Non-pigmented ciliary epithelial cell (primary cell): Measurements from ENCODE around the gene DSG4.
"Not testable (repeated sequence)": the region's sequence is repeated elsewhere in the genome, so short reads cannot be mapped to it uniquely, and the experiment has no call there.

ENCODE experiments used
- DNase-seq: peaks from one replicate; pipeline ENCODE4 v3.0.0-alpha.2; 2010; ENCODE audit warnings: low read depth

DSG4 gene, protein sequence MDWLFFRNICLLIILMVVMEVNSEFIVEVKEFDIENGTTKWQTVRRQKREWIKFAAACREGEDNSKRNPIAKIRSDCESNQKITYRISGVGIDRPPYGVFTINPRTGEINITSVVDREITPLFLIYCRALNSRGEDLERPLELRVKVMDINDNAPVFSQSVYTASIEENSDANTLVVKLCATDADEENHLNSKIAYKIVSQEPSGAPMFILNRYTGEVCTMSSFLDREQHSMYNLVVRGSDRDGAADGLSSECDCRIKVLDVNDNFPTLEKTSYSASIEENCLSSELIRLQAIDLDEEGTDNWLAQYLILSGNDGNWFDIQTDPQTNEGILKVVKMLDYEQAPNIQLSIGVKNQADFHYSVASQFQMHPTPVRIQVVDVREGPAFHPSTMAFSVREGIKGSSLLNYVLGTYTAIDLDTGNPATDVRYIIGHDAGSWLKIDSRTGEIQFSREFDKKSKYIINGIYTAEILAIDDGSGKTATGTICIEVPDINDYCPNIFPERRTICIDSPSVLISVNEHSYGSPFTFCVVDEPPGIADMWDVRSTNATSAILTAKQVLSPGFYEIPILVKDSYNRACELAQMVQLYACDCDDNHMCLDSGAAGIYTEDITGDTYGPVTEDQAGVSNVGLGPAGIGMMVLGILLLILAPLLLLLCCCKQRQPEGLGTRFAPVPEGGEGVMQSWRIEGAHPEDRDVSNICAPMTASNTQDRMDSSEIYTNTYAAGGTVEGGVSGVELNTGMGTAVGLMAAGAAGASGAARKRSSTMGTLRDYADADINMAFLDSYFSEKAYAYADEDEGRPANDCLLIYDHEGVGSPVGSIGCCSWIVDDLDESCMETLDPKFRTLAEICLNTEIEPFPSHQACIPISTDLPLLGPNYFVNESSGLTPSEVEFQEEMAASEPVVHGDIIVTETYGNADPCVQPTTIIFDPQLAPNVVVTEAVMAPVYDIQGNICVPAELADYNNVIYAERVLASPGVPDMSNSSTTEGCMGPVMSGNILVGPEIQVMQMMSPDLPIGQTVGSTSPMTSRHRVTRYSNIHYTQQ

DNA sequence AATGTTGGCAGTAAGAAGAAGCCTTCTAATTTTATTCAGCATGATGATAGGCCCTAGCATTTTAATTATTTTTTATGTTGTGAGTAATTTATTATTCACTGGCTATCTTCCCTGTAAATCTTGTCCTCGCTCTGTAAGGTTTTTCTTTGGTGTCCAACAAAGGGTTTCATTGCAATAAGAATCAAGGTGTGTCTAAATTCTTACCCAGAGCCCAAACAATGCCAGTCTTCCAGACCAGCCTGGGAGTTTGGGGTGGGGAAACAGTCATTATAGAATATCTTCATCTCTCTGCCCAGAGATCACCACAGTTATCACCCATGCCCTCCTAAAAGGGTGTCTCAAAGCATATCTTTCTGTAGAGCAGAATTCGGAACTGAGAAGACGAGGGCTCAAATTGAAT, at the start of gene DSG4:
TSS of gene DSG4 (plus strand) at position 301 of the 400 bp plus-strand sequence. CDS start 135 bp downstream, outside the sequence.
- no peak for DNase-seq

DNA sequence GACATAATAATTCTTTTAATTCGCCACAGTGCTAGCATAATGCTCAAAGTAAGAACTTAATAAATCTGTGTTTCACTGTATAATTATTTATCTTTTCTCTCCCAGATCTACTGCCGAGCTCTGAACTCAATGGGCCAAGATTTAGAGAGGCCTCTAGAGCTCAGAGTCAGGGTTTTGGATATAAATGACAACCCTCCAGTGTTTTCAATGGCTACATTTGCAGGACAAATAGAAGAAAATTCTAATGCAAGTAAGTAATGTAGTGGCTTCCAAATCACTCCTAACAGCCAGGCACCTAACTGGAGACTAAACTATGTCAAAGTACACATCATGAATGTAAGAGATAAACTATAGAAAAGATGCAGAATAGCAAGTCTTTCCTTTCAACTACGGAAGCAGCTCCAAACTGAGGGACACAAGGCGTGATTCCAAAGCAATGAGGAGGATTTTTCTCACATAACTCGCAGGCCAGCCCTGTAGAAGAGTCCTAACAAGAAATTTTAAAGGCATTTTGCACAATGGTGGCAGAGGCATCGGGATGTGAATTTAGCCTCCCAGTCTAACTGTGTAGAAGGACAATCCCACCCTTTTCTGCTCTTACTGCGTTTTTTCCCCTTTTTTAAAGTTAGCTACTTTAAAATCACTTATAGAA, 46.7 kb upstream of the DSG4 start:
- DNase-seq, result no peak

DNA sequence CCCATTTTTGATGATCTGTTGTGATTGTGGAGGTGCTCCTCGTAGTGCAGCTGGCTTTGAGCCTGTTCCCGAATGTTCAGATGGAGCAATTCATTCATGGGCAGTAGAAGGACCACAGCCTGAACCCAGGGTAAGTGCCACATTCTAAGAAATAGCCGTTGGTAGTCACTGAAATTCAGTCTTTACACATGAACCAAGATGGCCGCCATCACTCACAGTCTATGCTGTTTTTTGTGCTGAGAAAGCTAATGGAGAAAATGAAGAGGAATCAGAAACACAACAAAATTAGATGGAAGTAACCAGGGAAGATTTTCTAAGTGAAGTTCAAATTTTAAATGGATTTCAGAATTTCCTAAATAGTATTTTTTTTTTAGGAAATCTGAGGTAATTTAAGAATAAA, 33.1 kb upstream of the DSG4 start:
- DNase-seq, result no peak

DNA sequence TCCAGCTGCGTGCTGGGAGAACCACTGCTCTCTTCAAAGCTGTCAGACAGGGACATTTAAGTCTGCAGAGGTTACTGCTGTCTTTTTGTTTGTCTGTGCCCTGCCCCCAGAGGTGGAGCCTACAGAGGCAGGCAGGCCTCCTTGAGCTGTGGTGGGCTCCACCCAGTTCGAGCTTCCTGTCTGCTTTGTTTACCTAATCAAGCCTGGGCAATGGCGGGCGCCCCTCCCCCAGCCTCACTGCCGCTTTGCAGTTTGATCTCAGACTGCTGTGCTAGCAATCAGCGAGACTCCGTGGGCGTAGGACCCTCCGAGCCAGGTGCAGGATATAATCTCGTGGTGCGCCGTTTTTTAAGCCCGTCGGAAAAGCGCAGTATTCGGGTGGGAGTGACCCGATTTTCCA, 23.2 kb upstream of the DSG4 start:
- not testable (repeated sequence) for DNase-seq

DNA sequence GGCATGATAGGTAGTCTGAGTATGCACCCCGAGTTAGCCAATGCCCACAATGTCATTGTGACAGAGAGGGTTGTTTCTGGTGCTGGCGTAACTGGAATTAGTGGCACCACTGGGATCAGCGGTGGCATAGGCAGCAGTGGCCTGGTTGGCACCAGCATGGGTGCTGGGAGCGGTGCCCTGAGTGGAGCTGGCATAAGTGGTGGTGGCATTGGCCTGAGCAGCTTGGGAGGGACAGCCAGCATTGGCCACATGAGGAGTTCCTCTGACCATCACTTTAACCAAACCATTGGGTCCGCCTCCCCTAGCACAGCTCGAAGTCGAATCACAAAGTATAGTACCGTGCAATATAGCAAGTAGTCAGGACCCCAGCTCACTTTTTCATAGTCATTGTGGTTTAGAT, 21.6 kb upstream of the DSG4 start:
- no peak for DNase-seq

DNA sequence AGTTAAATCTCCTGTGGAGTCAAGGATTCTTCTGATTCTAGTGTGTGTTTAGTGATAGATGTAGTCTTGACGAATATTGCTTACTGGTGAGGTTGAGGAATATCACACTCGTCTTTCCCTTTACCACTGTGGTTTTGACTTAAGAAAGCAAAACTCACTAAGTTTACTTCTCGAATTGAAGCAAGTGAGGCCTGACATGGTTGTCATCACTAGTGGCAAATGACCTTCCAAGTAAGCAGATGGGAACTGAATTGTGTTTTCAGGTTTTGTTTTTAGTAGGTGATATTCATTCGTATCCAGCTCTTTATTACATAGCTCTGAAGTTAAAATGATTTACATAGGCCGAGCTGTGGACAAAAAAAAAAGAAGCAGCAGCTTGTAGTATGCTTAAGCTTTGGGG, 20.6 kb upstream of the DSG4 start:
- no peak for DNase-seq

DNA sequence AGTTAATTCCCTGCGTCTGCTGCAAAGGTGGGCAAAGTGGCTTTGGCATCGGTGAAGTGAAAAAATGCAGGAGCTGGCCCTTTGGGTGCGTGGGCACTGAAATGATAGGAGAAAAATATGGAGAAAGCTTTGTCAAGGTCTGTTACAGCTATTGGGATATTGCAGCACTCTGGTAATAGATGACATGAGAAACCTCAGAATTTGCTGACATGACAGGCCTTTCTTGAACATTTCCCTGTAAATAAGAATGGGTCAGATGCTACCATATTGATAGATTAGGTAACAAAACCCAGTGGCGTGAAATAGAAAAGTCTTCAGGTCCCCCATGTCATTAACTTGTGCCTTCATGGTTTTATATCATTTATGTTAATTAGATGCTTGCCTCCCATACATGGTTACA, 12.4 kb upstream of the DSG4 start:
- DNase-seq, result no peak

DNA sequence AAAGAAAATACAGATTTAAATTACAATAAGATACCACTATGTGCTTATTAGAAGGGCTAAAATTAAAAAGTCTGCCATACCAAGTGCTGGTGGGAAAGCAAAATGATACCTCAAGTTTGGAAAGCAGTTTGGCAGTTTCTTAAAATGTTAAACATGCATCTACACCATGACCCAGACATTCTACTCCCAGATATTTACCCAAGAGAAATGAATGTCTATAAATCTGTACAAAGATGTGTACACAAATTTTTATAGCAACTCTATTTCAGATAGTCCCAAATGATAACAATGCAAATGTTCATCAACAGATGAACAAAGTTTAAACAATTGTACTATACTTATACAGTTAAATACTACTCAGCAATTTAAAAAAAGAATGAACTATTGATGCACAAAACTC, 7.1 kb upstream of the DSG4 start:
- DNase-seq, result no peak

DNA sequence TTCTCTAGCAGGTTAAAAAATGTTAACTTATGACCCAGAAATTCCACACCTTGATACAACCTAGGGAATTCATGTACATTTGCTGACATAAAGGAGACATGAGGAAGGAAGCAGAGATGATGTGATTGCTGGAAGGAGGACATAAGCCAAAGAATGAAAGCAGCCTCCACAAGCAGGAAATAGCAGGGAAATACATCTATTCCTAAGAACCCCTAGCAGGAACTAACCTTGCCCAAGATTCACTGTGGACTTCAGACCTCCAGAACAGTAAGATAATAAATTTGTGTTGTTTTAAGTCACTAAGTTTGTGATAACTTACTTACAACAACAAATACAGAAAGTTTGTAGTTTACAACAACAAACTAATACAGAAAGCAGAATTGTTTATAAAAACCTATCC, 4.6 kb upstream of the DSG4 start:
- DNase-seq, result no peak

DNA sequence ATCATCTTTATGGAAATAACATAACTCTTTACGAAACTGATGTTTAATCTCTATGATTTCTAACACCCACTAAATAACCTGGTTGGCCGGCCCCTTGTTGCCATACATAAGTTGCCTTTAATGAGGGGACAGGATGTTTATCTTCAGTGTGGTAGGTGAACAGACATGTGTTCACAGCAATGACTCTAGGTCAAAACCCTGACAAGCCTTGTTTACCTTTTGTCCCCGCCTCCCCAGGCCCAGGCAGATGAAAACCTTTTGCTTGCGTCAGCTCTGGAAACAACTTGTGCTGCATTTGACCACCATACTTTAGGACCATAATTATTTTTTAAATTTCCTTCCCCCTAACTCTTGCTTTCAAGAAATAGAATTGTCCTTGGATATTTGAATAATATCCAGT, 2.9 kb upstream of the DSG4 start:
- DNase-seq, result no peak

DNA sequence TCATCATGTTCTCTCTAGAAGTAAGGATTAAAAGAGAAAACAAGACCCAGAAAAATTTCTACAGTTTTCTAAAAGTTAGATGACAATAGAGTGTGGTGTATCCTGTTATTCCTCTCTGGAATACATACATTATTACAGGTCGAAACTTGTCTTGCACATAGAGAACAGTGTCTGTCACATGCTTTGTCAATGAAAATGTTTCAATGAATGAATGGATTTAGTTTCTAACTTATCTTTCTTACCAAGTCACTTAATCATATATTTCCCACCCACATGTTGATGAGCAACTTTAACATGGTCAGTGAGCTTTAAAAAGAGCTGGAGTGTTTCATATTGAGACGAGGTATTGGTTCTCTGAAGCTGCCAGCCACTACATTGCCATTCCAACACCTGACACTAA, 4.3 kb downstream of the DSG4 start:
- DNase-seq, result no peak

DNA sequence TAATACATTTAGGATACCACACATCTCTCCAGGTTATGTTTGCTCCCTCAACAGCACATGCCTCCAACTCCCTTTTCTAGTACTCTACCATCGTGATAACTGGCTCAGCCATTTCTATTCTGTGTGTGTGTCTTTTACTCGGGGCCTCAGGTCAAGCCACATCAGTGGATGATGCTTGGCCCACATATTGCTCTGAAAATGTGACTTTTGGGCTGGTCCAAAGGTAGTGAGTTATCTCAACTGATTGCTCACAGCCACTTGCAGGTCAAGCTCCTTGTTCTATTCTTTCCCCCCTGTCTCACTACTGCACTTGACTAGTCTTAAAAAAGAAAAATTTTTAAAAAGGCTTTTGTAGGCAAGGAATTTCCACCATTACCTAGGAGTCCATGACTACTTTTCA, 5.5 kb downstream of the DSG4 start:
- no peak for DNase-seq

DNA sequence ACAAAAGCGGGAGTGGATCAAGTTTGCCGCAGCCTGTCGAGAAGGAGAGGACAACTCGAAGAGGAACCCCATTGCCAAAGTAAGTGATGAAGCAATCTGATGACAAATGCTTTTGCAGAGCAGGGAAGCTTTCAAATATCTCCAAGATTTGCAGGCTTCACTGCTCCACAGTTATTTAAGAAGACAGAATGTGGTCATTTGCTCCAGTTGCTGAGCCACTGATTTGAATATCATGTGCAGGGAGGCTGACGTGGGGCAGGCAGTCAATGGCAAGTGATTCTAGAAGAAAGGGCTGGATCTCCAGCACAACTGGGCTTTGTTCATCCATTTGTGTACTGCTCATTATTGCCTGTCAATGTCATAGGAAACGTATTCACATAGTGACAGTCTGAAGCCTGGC, 10.2 kb downstream of the DSG4 start:
- DNase-seq, result peak; percentile 67

DNA sequence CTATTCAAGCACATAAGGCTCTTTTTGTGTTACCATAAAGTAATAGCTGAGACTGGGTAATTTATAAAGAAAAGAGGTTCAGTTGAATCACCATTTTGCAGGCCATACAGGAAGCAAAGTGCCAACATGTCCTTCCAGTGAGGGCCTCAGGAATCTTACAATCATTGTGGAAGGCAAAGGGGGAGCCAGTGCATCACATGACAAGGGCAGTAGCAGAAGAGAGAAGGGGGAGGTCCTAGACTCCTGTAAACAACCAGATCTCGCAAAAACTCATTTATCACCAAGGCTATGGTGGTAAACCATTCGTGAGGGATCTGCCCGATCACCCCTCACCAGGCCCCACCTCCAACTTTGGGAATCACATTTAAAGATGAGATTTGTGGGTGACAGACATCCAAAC, 16.7 kb downstream of the DSG4 start:
- DNase-seq, result no peak

DNA sequence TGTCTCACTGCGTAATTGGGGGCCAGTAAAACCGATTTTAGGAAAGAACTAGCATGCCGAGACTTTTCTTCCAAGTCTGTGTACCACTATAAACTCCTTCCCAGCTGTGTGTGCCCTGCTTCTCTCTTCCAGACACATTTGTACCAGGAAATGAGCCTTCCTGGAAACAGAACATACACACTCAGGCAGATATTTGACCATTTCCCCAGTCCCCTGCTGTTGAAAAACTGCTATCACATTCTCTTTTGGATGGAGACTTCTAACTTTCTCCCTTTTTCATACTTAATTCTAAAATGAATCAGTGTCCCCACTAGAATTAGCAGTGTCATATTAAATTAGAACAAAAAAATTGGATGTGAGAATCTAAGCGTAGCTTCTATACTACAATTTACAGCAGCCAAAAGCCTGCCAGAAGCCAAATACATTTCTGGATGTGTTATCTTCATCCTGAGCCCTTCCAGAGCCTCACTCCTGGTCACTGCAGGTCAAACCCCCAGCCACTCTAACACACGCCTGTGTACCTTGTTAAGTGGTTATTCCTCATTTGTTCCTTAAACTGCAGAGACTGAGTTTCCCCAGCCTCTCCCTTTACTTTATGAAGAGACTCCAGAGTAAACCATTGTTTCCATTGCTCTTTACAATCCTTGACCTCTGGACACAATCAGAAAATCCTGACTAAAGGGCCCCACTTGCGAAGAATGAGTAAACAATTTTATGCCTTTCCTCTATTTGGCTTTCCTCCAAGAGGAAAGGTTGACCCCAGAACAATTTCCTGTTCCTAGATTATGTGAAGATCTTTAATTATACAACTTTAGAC, 20.4 kb downstream of the DSG4 start:
- no peak for DNase-seq

DNA sequence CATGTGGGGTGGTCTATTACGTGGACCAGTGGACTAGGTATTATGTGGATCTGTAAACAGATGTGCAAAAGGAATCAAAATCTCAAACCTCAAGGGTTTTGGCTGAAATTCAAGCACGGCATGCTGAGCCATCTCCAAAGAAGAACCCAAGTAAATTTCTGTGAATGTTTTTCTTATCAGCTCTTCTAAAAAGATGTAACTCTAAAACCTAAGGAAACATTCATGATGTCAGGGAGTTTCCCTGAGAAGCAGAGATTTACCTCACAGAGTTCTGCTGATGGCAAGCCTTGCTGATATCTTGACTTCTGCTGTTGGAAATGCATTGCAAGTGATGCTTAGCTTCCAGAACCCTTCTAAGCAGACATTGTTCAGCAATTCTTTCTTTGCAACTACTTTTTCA, 21.6 kb downstream of the DSG4 start:
- no peak for DNase-seq

DNA sequence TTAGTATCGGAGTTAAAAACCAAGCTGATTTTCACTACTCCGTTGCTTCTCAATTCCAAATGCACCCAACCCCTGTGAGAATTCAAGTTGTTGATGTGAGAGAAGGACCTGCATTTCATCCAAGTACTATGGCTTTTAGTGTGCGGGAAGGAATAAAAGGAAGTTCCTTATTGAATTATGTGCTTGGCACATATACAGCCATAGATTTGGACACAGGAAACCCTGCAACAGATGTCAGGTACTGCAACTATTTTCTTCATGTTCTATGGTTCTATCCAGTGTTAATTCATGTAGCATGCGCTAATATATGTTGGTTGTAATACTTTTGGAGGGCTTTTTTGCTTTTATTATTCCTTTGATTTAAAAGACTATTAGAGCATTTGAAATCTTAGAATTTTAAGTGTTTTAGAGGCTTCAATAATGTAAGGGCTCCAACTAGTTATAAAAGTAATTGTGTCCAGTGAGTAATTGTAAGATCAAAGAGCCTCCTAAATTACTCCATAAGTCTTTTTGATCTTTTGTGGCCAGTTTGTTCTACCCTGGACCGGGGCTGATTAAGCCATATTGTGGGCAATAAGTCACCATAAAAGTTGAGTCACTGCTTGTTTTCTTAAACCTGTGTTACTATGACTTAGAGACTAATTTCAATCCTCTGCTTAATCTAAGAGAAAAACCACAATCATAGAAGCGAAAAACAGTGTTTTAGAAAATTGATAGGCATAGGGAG, 22.9 kb downstream of the DSG4 start:
- peak; percentile 43 for DNase-seq

DNA sequence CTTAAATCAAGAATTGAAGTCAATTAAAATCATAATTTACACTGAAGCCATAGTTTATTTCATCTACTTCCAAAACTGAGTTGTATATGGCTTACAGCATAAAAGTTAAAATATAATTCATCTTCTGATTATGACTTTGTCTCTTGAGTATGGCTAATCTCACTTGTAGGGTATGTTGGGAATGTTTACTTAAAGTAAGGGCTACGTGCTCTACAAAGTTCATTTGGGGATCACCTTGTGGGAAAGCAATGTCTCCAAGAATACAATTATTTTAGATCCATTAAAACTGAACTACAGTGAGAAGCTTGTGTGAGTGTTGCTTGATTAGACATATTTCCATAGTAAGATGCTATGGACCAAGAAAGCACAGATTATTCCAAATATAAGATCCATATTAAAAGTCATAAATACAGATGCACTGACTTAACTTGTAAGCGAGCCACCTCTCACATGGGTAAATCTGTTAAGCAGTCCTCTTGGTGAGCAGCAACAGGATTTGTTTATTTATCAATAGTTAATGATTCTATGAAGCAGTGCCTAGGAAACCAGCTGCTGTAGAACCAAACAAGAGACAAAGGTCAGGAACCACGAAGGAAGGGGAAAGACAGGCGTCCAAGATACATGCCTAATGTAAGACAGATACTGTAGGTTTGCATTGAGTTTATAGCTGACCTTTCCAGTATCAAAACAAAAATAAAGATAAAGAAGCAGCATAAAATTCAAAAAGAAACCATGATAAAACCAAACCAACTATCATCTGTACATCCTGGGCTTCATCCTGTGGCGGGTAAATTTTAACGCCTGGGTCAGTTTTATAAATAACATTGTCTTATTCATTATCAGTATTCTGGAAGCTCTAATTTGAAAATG, 24.8 kb downstream of the DSG4 start:
- no peak for DNase-seq

DNA sequence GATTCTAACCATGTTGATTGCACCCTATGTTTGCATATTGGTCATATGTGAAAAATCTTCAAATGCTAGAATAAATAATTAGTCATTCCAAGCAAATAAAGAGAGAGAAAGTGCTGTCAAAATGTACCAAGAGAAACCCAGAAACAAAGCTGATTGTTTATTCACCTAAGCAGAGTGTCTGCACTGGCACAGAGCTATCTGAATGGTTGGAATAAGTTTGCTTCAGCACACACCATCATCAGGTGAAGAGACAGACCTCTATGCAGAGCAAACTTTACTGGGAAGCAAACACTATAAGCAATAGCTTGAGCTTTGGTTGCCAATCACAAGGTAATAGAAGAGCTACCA, 25.4 kb downstream of the DSG4 start:
- DNase-seq, result no peak

DNA sequence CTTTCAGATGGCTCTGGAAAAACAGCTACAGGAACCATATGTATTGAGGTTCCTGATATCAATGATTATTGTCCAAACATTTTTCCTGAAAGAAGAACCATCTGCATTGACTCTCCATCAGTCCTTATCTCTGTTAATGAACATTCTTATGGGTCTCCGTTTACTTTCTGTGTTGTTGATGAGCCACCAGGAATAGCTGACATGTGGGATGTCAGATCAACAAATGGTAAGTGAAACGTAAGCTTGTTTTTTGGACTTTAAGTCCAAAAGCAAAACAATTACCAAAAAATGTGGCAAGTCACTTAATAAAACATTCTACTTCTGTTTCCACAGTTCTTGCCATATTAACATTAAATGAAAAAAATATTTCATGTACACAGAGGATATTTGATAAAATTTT, 26.8 kb downstream of the DSG4 start:
- no peak for DNase-seq
